ENCODE measurements around the gene SSC5D.

Gene SSC5D

GRCh38 chr19:55462722-55463121 lies 25.5 kb upstream of the SSC5D start:
- Mint-ChIP-seq H3K27me3 (ENCODE audit: low read depth, poor library complexity) (peaks cover 54% of the 10 kb centered on the region), H3K4me1 (peaks cover 56% of the 10 kb centered on the region), H3K4me3 (peak overlapping the region; percentile 85), H3K9me3 (no peaks in the 10 kb centered on the region), H3K27ac (no peak overlapping the region), H3K36me3 (ENCODE audit: low read depth) (no peaks in the 10 kb centered on the region)
- TF ChIP-seq, protein P1, sequence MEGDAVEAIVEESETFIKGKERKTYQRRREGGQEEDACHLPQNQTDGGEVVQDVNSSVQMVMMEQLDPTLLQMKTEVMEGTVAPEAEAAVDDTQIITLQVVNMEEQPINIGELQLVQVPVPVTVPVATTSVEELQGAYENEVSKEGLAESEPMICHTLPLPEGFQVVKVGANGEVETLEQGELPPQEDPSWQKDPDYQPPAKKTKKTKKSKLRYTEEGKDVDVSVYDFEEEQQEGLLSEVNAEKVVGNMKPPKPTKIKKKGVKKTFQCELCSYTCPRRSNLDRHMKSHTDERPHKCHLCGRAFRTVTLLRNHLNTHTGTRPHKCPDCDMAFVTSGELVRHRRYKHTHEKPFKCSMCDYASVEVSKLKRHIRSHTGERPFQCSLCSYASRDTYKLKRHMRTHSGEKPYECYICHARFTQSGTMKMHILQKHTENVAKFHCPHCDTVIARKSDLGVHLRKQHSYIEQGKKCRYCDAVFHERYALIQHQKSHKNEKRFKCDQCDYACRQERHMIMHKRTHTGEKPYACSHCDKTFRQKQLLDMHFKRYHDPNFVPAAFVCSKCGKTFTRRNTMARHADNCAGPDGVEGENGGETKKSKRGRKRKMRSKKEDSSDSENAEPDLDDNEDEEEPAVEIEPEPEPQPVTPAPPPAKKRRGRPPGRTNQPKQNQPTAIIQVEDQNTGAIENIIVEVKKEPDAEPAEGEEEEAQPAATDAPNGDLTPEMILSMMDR (IDR thresholded peaks at IDR 0.05): no peak
- DNase-seq: no peak

DNA sequence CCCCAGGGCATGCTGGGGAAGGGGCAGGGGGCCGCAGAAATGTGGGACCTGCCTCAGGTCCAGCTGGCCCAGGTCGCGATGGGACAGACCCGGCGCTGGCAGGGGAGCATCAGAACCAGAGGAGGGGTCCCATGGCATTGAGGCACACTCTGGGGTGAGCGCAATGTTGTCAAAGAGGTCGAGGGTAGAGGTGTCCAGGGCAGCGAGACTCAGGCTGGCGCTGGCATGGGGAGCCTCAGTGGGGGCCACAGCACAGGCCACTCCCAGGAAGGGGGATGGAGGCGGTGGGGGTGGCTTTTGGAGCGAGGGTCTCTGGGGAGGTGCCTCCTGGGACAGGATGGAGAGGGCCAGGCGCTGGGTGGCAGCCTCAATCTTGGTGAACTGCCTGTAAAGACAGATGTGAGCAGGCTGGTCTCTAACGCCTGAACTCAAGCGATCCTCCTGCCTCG lies 24.6 kb upstream of the SSC5D start:
- TF ChIP-seq, protein P1 (IDR thresholded peaks at IDR 0.05): no peak
- DNase-seq: no peak
- Mint-ChIP-seq H3K4me1 (peaks cover 53% of the 10 kb centered on the region), H3K27ac (no peak overlapping the region), H3K36me3 (ENCODE audit: low read depth) (no peaks in the 10 kb centered on the region), H3K27me3 (ENCODE audit: low read depth, poor library complexity) (peaks cover 59% of the 10 kb centered on the region), H3K4me3 (no peak overlapping the region), H3K9me3 (no peaks in the 10 kb centered on the region)

DNA sequence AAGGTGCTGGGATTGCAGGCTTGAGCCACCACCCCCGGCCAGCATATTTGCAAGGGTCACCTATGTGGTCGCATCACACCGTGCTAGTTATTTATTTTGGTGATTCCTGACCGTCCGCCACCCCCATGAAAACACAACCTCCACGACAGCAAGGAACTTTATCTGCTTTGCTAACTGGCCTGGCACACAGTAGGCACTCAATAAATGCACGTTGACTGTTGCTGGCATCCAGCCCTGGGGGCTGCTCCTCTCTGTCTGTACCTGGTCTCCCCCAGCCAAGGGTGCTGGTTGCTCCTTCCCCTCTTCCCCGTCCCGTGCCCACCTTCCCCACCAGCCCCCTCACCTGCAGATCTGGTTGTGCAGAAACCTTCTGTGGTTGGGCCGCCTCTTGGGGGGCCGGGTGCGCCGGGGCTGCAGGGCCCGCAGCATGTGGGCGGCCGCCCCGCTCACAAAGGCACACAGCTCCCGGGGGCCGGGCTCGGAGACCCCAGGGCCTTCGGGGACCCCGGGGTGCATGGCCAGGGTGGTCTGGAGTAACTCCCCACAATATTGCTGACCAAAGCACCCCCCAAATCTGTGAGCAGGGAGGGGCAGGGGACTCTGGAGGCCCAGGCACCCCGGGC lies 24.1 kb upstream of the SSC5D start:
- no peak overlapping the region for H3K27ac Mint-ChIP-seq
- TF ChIP-seq, protein P1 (IDR thresholded peaks at IDR 0.05): no peak
- peaks cover 62% of the 10 kb centered on the region for H3K27me3 Mint-ChIP-seq (ENCODE audit: low read depth, poor library complexity)
- no peak overlapping the region for H3K4me3 Mint-ChIP-seq
- no peak for DNase-seq
- no peaks in the 10 kb centered on the region for H3K9me3 Mint-ChIP-seq
- peaks cover 49% of the 10 kb centered on the region for H3K4me1 Mint-ChIP-seq
- H3K36me3 Mint-ChIP-seq (ENCODE audit: low read depth): no peaks in the 10 kb centered on the region

DNA sequence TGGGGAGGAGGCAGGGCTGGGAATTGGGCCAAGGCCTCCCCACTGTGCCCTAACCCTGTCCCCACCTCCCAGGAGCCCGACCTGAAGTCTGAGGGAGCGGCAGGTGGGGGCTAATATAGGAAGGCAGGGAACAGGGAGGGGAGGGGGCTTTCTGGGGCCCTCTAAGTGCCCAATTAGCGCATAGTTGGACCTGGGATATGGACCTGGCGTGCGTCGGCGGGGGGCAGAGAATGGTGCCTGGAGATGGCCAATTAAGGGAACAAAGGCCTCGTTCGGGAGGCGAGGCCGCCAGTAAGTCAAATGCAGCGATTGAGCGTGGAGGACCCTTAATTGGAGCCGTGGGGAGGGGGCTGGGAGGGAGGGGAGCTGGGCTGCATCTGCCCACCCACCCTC lies 23.6 kb upstream of the SSC5D start, which contains the start of gene C19orf85:
C19orf85 (minus strand) TSS at position 90 of the 393 bp plus-strand sequence. CDS start 197 bp downstream, outside the sequence.
- H3K27me3 Mint-ChIP-seq (ENCODE audit: low read depth, poor library complexity): peaks cover 62% of the 10 kb centered on the region
- H3K4me1 Mint-ChIP-seq: peaks cover 43% of the 10 kb centered on the region
- H3K4me3 Mint-ChIP-seq: no peak within 1 kb of the TSS
- H3K9me3 Mint-ChIP-seq: no peaks in the 10 kb centered on the region
- TF ChIP-seq, protein P1 (IDR thresholded peaks at IDR 0.05): no peak
- H3K27ac Mint-ChIP-seq: no peak within 1 kb of the TSS
- no peaks in the 10 kb centered on the region for H3K36me3 Mint-ChIP-seq (ENCODE audit: low read depth)
- no peak for DNase-seq

- peaks cover 61% of the 10 kb centered on the region for H3K27me3 Mint-ChIP-seq (ENCODE audit: low read depth, poor library complexity)
- no peaks in the 10 kb centered on the region for H3K9me3 Mint-ChIP-seq
- H3K4me1 Mint-ChIP-seq: peaks cover 34% of the 10 kb centered on the region
- TF ChIP-seq, protein P1 (IDR thresholded peaks at IDR 0.05): no peak
- no peak overlapping the region for H3K4me3 Mint-ChIP-seq
- DNase-seq: no peak
- no peak overlapping the region for H3K27ac Mint-ChIP-seq
- H3K36me3 Mint-ChIP-seq (ENCODE audit: low read depth): no peaks in the 10 kb centered on the region
Observed at GRCh38 chr19:55465460-55466240, 22.6 kb upstream of the SSC5D start.

Data from nephron progenitor cell (in vitro differentiated cells).